ENCODE measurements around the gene ZIK1.

The ZIK1 gene

DNA sequence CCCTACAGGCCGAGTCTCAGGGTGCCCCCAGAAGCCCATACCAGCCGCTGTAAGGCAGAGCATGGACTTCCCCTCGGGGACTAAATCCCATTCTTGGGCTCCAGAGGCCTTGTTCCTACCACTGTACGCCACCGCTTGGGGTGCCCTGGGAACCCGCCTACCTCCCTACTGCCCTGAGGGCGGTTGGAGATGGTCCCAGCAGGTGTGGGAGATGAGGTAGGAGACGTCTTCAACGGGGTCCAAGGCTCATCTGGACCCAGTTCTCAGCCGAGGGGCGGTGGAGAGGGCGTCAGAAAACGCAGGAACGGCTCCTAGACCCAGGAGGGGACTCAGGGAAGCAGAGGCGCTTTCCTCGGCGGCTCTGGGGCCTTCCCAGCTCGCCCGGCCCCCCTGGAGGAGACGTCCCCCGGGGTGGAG is 833 bp upstream of the ZIK1 start:
- Mint-ChIP-seq H3K4me3 (peak overlapping the region in 1 of 3 experiments; percentile 96), H3K36me3 (ENCODE audit: low read depth) (peaks cover 68% of the 10 kb centered on the region), H3K27me3 (ENCODE audit: low read depth) (peaks cover 9% of the 10 kb centered on the region), H3K27ac (no peak overlapping the region), H3K9me3 (peaks cover 66% of the 10 kb centered on the region), H3K4me1 (peaks cover 19% of the 10 kb centered on the region)
- no peak for TF ChIP-seq CTCF (IDR thresholded peaks at IDR 0.05; ENCODE audit: unreplicated experiment in 3 of 3)

DNA sequence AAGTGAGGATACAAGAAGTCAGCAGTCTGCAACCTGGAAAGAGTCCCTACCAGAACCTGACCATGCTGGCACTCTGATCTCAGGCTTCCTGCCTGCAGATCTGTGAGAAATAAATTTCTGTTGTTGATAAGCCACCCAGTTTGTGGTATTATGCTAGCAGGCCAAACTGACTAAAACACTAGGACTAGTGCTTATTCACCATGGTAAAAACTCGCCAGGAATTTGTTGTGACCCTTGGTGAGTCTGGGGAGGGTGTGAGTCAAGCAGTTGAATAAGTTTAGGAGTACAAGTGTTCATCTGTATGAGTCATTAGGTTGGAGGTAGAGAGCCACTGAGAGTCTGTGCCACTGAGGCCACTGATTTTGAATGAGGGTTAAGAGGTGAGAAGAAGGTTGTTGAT is 3.6 kb downstream of the ZIK1 start:
- H3K27me3 Mint-ChIP-seq (ENCODE audit: low read depth) = peaks cover 4% of the 10 kb centered on the region
- no peak overlapping the region for H3K27ac Mint-ChIP-seq
- peaks cover 13% of the 10 kb centered on the region for H3K4me1 Mint-ChIP-seq
- no peak for TF ChIP-seq CTCF (IDR thresholded peaks at IDR 0.05; ENCODE audit: unreplicated experiment in 3 of 3)
- no peak overlapping the region for H3K4me3 Mint-ChIP-seq
- peaks cover 80% of the 10 kb centered on the region for H3K9me3 Mint-ChIP-seq
- peaks cover 90% of the 10 kb centered on the region for H3K36me3 Mint-ChIP-seq (ENCODE audit: low read depth)

GRCh38 chr19:57599377-57599760 is 15.4 kb downstream of the ZIK1 start:
- TF ChIP-seq CTCF (IDR thresholded peaks at IDR 0.05; ENCODE audit: unreplicated experiment in 3 of 3) = no peak
- peaks cover 62% of the 10 kb centered on the region for H3K9me3 Mint-ChIP-seq
- peaks cover 5% of the 10 kb centered on the region for H3K4me1 Mint-ChIP-seq
- peak overlapping the region; percentile 87 to 94 (median 93) for H3K4me3 Mint-ChIP-seq
- H3K27me3 Mint-ChIP-seq (ENCODE audit: low read depth) = no peaks in the 10 kb centered on the region
- peak overlapping the region; percentile 47 to 68 (median 56) for H3K27ac Mint-ChIP-seq
- H3K36me3 Mint-ChIP-seq (ENCODE audit: low read depth) = peaks cover 56% of the 10 kb centered on the region

GRCh38 chr19:57599761-57600383 is 15.9 kb downstream of the ZIK1 start, which contains the start of gene ZNF530:
Gene ZNF530, plus strand, starts transcription at chr19:57599885. Its CDS starts 4,461 bp downstream, at chr19:57604346.
- Mint-ChIP-seq H3K4me1 (peaks cover 5% of the 10 kb centered on the region), H3K27ac (peak within 1 kb of the TSS; percentile 47 to 68 (median 56)), H3K9me3 (peaks cover 64% of the 10 kb centered on the region), H3K4me3 (peak within 1 kb of the TSS; percentile 87 to 94 (median 93)), H3K27me3 (ENCODE audit: low read depth) (no peaks in the 10 kb centered on the region), H3K36me3 (ENCODE audit: low read depth) (peaks cover 58% of the 10 kb centered on the region)
- no peak for TF ChIP-seq CTCF (IDR thresholded peaks at IDR 0.05; ENCODE audit: unreplicated experiment in 3 of 3)

GRCh38 chr19:57606931-57607330 is 23.0 kb downstream of the ZIK1 start:
- Mint-ChIP-seq H3K27me3 (ENCODE audit: low read depth) (no peaks in the 10 kb centered on the region), H3K36me3 (ENCODE audit: low read depth) (peaks cover 88% of the 10 kb centered on the region), H3K9me3 (peaks cover 77% of the 10 kb centered on the region), H3K27ac (no peak overlapping the region), H3K4me3 (no peak overlapping the region), H3K4me1 (no peaks in the 10 kb centered on the region)
- no peak for TF ChIP-seq CTCF (IDR thresholded peaks at IDR 0.05; ENCODE audit: unreplicated experiment in 3 of 3)

- Mint-ChIP-seq H3K9me3 (peaks cover 77% of the 10 kb centered on the region), H3K4me3 (peak overlapping the region in 1 of 3 experiments; percentile 38), H3K27me3 (ENCODE audit: low read depth) (no peaks in the 10 kb centered on the region), H3K36me3 (ENCODE audit: low read depth) (peaks cover 87% of the 10 kb centered on the region), H3K27ac (no peak overlapping the region), H3K4me1 (peaks cover 14% of the 10 kb centered on the region)
- no peak for TF ChIP-seq CTCF (IDR thresholded peaks at IDR 0.05; ENCODE audit: unreplicated experiment in 3 of 3)
Observed at GRCh38 chr19:57611113-57611512, 27.2 kb downstream of the ZIK1 start.

All from nephron (organoid).